ENCODE results near the gene NRIP2. TPM values are rescaled to one million over a fixed set of nuclear protein-coding genes. Genes with fewer than 3 reads are reported as not detected.

The NRIP2 gene
- total RNA-seq, 2 donors from 2014 or later, result not detected

- Mint-ChIP-seq H3K27ac (no peak overlapping the region), H3K36me3 (peaks cover 0 to 10% of the 10 kb centered on the region in 2 donors)
- ATAC-seq, result no peak
Measured at GRCh38 chr12:2826036-2826435, 8.8 kb downstream of the NRIP2 start.

GRCh38 chr12:2825132-2825531 lies 9.7 kb downstream of the NRIP2 start:
- Mint-ChIP-seq H3K27ac (peak overlapping the region in 1 of 2 donors; percentile 39), H3K36me3 (peaks cover 0 to 10% of the 10 kb centered on the region in 2 donors), H3K9me3 (no peaks in the 10 kb centered on the region)
- no peak for DNase-seq (ENCODE audit: low spot score in 2 of 2)
- ATAC-seq, result no peak

More at GRCh38 chr12:2826036-2826435, 8.8 kb downstream of the NRIP2 start:
- no peak for DNase-seq (ENCODE audit: low spot score in 2 of 2)
- H3K9me3 Mint-ChIP-seq, result no peaks in the 10 kb centered on the region

GRCh38 chr12:2824541-2824940 lies 10.3 kb downstream of the NRIP2 start:
- no peak for ATAC-seq
- no peak for DNase-seq (ENCODE audit: low spot score in 2 of 2)
- peak overlapping the region in 1 of 2 donors; percentile 80 for H3K27ac Mint-ChIP-seq
- peaks cover 0 to 14% of the 10 kb centered on the region in 2 donors for H3K36me3 Mint-ChIP-seq
- no peaks in the 10 kb centered on the region for H3K9me3 Mint-ChIP-seq

GRCh38 chr12:2823483-2823882 lies 11.4 kb downstream of the NRIP2 start:
- DNase-seq (ENCODE audit: low spot score in 2 of 2), result no peak
- Mint-ChIP-seq H3K36me3 (peaks cover 0 to 17% of the 10 kb centered on the region in 2 donors), H3K9me3 (no peaks in the 10 kb centered on the region), H3K27ac (no peak overlapping the region)
- ATAC-seq, result no peak

- Mint-ChIP-seq H3K36me3 (peaks cover 8 to 25% of the 10 kb centered on the region in 2 donors), H3K9me3 (no peaks in the 10 kb centered on the region), H3K27ac (no peak overlapping the region)
- DNase-seq (ENCODE audit: low spot score in 2 of 2) (no peak), ATAC-seq (no peak)
Measured at GRCh38 chr12:2820432-2820831, 14.4 kb downstream of the NRIP2 start.

- peaks cover 11 to 25% of the 10 kb centered on the region in 2 donors for H3K36me3 Mint-ChIP-seq
- peak overlapping the region in 1 of 2 donors; percentile 77 for H3K27ac Mint-ChIP-seq
- DNase-seq (ENCODE audit: low spot score in 2 of 2), result no peak
- no peaks in the 10 kb centered on the region for H3K9me3 Mint-ChIP-seq
- no peak for ATAC-seq
Measured at GRCh38 chr12:2819810-2820209, 15.0 kb downstream of the NRIP2 start.

GRCh38 chr12:2813214-2814185 lies 21.3 kb downstream of the NRIP2 start:
- H3K27ac Mint-ChIP-seq, result peak overlapping the region; percentile 92 to 94
- H3K9me3 Mint-ChIP-seq, result no peaks in the 10 kb centered on the region
- peak in 1 of 2 donors; percentile 47 for DNase-seq (ENCODE audit: low spot score in 2 of 2)
- ATAC-seq, result peak in 1 of 2 donors; percentile 31
- H3K36me3 Mint-ChIP-seq, result peaks cover 11 to 12% of the 10 kb centered on the region in 2 donors

GRCh38 chr12:2812290-2813213 lies 22.3 kb downstream of the NRIP2 start, which contains the start of gene ITFG2:
Gene ITFG2 (plus strand): TSS chr12:2812668. CDS start chr12:2812761, 93 bp downstream.
- DNase-seq (ENCODE audit: low spot score in 2 of 2) (peak; percentile 93 to 97), ATAC-seq (peak; percentile 96 to 98)
- Mint-ChIP-seq H3K27ac (peak within 1 kb of the TSS; percentile 92 to 94), H3K9me3 (no peaks in the 10 kb centered on the region), H3K36me3 (peaks cover 5% of the 10 kb centered on the region in 2 donors)

- Mint-ChIP-seq H3K36me3 (peaks cover 5% of the 10 kb centered on the region in 2 donors), H3K9me3 (no peaks in the 10 kb centered on the region), H3K27ac (peak overlapping the region; percentile 92 to 94)
- ATAC-seq (no peak), DNase-seq (ENCODE audit: low spot score in 2 of 2) (no peak)
Measured at GRCh38 chr12:2811801-2812200, 23.0 kb downstream of the NRIP2 start.

GRCh38 chr12:2806700-2807099 lies 28.1 kb downstream of the NRIP2 start:
- no peak for ATAC-seq
- H3K27ac Mint-ChIP-seq, result no peak overlapping the region
- H3K36me3 Mint-ChIP-seq, result peaks cover 0 to 11% of the 10 kb centered on the region in 2 donors
- H3K9me3 Mint-ChIP-seq, result no peaks in the 10 kb centered on the region
- DNase-seq (ENCODE audit: low spot score in 2 of 2), result no peak

- ATAC-seq (no peak), DNase-seq (ENCODE audit: low spot score in 2 of 2) (no peak)
- Mint-ChIP-seq H3K9me3 (no peaks in the 10 kb centered on the region), H3K27ac (peak overlapping the region in 1 of 2 donors; percentile 69), H3K36me3 (peaks cover 4 to 14% of the 10 kb centered on the region in 2 donors)
Measured at GRCh38 chr12:2805143-2805520, 29.7 kb downstream of the NRIP2 start.

GRCh38 chr12:2804393-2805142 lies 30.3 kb downstream of the NRIP2 start:
- ATAC-seq (no peak), DNase-seq (ENCODE audit: low spot score in 2 of 2) (no peak)
- Mint-ChIP-seq H3K9me3 (no peaks in the 10 kb centered on the region), H3K27ac (peak overlapping the region; percentile 69 to 75), H3K36me3 (peaks cover 10 to 14% of the 10 kb centered on the region in 2 donors)

GRCh38 chr12:2803635-2804392 lies 31.0 kb downstream of the NRIP2 start:
- DNase-seq (ENCODE audit: low spot score in 2 of 2), result no peak
- H3K27ac Mint-ChIP-seq, result peak overlapping the region; percentile 69 to 88
- no peak for ATAC-seq
- H3K9me3 Mint-ChIP-seq, result no peaks in the 10 kb centered on the region
- peaks cover 12 to 16% of the 10 kb centered on the region in 2 donors for H3K36me3 Mint-ChIP-seq

GRCh38 chr12:2801044-2801783 lies 33.6 kb downstream of the NRIP2 start:
- DNase-seq (ENCODE audit: low spot score in 2 of 2), result no peak
- peak overlapping the region; percentile 50 to 66 for H3K27ac Mint-ChIP-seq
- ATAC-seq, result no peak
- peaks cover 35 to 42% of the 10 kb centered on the region in 2 donors for H3K36me3 Mint-ChIP-seq
- H3K9me3 Mint-ChIP-seq, result no peaks in the 10 kb centered on the region
